ENCODE results near the gene P2RX2.

The P2RX2 gene

GRCh38 chr12:132581348-132582057 lies 37.1 kb upstream of the P2RX2 start:
- peaks cover 4% of the 10 kb centered on the region; the same call in 1 of the 2 replicates for H3F3A ChIP-seq (ENCODE audit: control insufficient read depth, insufficient read depth)
- H3K4me3 ChIP-seq (ENCODE audit: low read length) = no peak overlapping the region
- no peaks in the 10 kb centered on the region for H3K79me2 ChIP-seq (ENCODE audit: control insufficient read depth, low read length)
- H3K27me3 ChIP-seq (ENCODE audit: control insufficient read depth, low read length) = no peaks in the 10 kb centered on the region
- H3K36me3 ChIP-seq (ENCODE audit: control insufficient read depth, low read length) = peaks cover 29% of the 10 kb centered on the region
- H3K9me2 ChIP-seq (replicated peaks; ENCODE audit: control insufficient read depth, low read length) = no peaks in the 10 kb centered on the region
- H3K9me3 ChIP-seq (ENCODE audit: control insufficient read depth, insufficient read depth, low read length) = no peaks in the 10 kb centered on the region
- H4K20me1 ChIP-seq (ENCODE audit: control insufficient read depth, insufficient read depth, low read depth, low read length) = no peaks in the 10 kb centered on the region
- H3K4me2 ChIP-seq (ENCODE audit: low read length) = no peak overlapping the region
- no peak overlapping the region for H3K27ac ChIP-seq (ENCODE audit: low read depth, low read length)
- H3K4me1 ChIP-seq (ENCODE audit: control insufficient read depth, low read length) = no peaks in the 10 kb centered on the region
- TF ChIP-seq EZH2phosphoT487 (IDR thresholded peaks at IDR 0.05; ENCODE audit: borderline replicate concordance, low read length) (no peak), CTCF (IDR thresholded peaks at IDR 0.05; ENCODE audit: low read depth, low read length, poor library complexity, severe bottlenecking) (no peak)

GRCh38 chr12:132582058-132582420 lies 36.5 kb upstream of the P2RX2 start:
- Histone ChIP-seq H3K9me3 (ENCODE audit: control insufficient read depth, insufficient read depth, low read length) (no peaks in the 10 kb centered on the region), H3K4me3 (ENCODE audit: low read length) (no peak overlapping the region), H3K4me2 (ENCODE audit: low read length) (no peak overlapping the region), H3K36me3 (ENCODE audit: control insufficient read depth, low read length) (peaks cover 24% of the 10 kb centered on the region), H3K79me2 (ENCODE audit: control insufficient read depth, low read length) (no peaks in the 10 kb centered on the region), H3K9me2 (replicated peaks; ENCODE audit: control insufficient read depth, low read length) (no peaks in the 10 kb centered on the region), H3K27ac (ENCODE audit: low read depth, low read length) (no peak overlapping the region), H3K4me1 (ENCODE audit: control insufficient read depth, low read length) (no peaks in the 10 kb centered on the region), H4K20me1 (ENCODE audit: control insufficient read depth, insufficient read depth, low read depth, low read length) (no peaks in the 10 kb centered on the region), H3K27me3 (ENCODE audit: control insufficient read depth, low read length) (no peaks in the 10 kb centered on the region), H3F3A (ENCODE audit: control insufficient read depth, insufficient read depth) (peaks cover 4% of the 10 kb centered on the region; the same call in 1 of the 2 replicates)
- TF ChIP-seq CTCF (IDR thresholded peaks at IDR 0.05; ENCODE audit: low read depth, low read length, poor library complexity, severe bottlenecking) (no peak), EZH2phosphoT487 (IDR thresholded peaks at IDR 0.05; ENCODE audit: borderline replicate concordance, low read length) (no peak)

DNA sequence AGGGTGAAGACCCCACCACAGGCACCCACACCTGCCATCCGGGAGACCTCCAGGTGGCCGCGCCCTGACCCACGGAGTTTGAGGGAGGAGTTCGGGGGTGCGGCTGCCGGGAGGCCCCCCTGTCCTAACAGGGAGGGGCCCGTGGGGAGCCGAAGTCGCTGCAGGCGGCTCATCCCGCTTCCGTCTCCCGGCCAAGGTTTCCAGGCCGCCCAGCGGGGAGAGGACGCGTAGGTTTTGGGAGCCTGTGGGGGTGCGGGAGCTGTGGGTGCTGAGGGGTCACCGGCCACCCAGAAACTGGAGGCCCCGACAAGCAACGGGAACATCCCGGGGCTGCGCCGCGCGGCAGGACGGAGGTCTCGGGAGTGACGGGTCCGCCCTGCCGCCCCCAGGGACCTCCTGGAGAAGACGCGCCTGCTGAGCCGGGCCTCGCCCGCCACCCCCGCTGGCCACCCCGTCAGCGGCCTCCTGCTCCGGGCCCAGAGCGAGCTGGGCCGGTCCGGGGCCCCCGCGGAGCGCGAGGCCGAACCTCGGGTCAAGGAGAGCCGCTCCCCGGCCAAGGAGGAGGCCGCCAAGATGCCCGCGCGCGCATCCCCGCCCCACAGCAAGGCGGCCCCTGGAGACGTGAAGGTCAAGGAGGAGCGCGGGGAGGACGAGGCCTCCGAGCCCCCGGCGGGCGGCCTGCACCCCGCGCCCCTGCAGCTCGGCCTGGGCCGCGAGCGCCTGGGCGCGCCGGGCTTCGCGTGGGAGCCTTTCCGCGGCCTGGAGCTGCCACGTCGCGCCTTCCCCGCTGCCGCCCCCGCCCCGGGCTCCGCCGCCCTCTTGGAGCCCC lies 35.8 kb upstream of the P2RX2 start:
- Histone ChIP-seq H3K9me3 (ENCODE audit: control insufficient read depth, insufficient read depth, low read length) (no peaks in the 10 kb centered on the region), H3K79me2 (ENCODE audit: control insufficient read depth, low read length) (no peaks in the 10 kb centered on the region), H3K4me3 (ENCODE audit: low read length) (no peak overlapping the region), H3K4me1 (ENCODE audit: control insufficient read depth, low read length) (no peaks in the 10 kb centered on the region), H3K4me2 (ENCODE audit: low read length) (no peak overlapping the region), H3K9me2 (replicated peaks; ENCODE audit: control insufficient read depth, low read length) (no peaks in the 10 kb centered on the region), H3F3A (ENCODE audit: control insufficient read depth, insufficient read depth) (peaks cover 4% of the 10 kb centered on the region; the same call in 1 of the 2 replicates), H3K27ac (ENCODE audit: low read depth, low read length) (no peak overlapping the region), H3K27me3 (ENCODE audit: control insufficient read depth, low read length) (no peaks in the 10 kb centered on the region), H3K36me3 (ENCODE audit: control insufficient read depth, low read length) (peaks cover 17% of the 10 kb centered on the region), H4K20me1 (ENCODE audit: control insufficient read depth, insufficient read depth, low read depth, low read length) (no peaks in the 10 kb centered on the region)
- TF ChIP-seq CTCF (IDR thresholded peaks at IDR 0.05; ENCODE audit: low read depth, low read length, poor library complexity, severe bottlenecking) (no peak), EZH2phosphoT487 (IDR thresholded peaks at IDR 0.05; ENCODE audit: borderline replicate concordance, low read length) (no peak)
